COLO829 (cell line): ENCODE measurements around the gene CAMKMT.

Experiments
- DNase-seq: peaks from one replicate; pipeline ENCODE4 v3.0.0; 2012; ENCODE audit warnings: low spot score

The CAMKMT gene

DNA sequence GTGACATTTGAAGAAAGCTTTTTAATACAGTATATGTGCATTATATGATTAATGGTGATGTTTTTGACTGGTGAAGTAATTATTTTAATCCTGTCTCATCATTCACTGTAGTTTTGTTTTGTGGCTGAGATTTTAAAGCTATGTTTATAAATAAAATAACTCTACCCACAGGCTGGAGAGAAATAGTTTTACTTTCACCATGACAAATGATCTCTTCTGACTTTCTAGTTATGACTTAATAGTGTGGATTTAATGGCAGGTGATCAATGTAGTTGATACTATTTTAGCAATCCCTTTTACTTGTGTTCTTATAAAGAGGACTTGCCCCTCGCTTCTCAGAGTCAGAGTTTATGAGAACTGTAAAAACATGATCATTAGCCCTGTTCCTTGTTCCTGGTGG lies 290.2 kb downstream of the CAMKMT start:
- DNase-seq = no peak

- DNase-seq = no peak
Measured at GRCh38 chr2:44652701-44653100, 291.0 kb downstream of the CAMKMT start.

DNA sequence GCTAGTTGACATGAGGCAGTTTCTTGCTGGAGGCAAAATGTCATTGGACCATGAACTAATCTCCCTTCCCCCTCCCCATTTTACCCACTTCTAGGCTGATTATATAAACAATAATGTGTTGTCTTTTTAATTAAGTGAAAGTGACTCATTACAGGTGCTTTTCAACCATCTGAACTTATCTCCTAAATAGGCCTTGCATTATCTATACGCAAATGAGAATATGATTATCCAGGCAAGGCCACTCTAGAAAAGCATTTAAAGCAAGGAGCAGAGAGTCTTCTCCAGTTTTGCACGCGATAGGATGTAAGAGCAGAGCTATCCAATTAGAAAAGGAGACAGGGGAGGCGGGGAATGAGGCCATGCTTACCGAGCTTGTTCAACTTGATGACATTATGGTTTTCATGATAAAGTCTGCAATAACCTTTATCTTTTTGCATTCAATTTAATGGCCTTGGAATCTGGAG lies 293.7 kb downstream of the CAMKMT start:
- DNase-seq = no peak

GRCh38 chr2:44656460-44656859 lies 294.7 kb downstream of the CAMKMT start:
- DNase-seq = no peak

- no peak for DNase-seq
Measured at GRCh38 chr2:44663471-44664073, 301.8 kb downstream of the CAMKMT start.

DNA sequence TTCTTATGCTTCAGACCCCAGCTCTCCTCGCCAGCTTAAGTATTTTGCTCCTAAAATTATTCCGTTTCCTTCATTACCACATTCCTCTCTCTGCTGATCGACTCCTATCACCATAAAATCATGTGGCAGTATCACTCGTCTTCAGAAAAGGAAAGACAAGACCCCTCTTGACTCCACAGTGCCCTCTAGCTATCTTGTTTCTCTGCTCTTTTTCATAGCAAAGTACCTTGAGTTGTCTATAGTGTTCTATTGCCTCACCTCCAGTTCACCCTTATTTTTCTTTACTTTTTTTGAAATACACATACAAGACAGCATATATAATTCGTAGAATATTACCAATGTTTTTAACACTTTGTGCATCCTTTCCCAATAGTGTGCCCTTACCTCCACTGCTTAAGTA lies 306.6 kb downstream of the CAMKMT start:
- peak; percentile 4 for DNase-seq

DNA sequence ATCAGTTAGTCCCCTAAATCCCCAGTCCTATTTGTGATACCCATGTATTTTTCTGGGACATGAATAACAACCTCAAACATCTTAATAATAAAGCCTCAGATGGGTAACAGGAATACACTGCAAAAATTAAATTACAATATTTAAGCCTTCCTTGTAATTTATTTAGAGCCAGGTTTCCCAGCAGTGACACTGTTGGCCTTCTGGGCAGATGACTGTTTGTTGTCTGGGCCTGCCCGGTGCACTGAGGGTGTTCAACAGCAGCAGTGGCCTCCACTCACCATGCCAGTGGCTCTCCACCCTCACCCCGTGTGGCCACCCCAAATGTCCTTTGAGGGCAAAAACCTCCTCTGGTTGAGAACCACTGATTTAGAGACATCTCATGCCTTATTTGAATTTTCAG lies 309.5 kb downstream of the CAMKMT start:
- DNase-seq = no peak

DNA sequence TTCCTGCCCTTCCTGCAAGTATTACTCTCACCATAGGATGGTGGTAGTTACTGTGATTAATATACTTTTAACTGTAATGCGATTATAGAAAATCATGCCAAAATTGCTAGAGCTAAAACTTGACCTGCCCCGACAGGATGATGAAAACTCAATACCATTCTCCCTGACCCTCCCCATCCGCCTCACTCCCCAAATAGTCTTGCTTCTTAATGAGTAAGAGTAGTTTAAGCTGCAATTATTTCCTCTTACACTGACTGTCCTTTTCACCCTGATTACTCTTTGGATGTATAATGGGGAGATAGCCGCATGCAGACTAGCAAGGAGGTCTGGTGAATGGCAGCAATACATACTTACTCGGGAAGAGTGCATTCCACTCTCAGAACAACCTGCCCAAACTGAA lies 310.2 kb downstream of the CAMKMT start:
- no peak for DNase-seq

DNA sequence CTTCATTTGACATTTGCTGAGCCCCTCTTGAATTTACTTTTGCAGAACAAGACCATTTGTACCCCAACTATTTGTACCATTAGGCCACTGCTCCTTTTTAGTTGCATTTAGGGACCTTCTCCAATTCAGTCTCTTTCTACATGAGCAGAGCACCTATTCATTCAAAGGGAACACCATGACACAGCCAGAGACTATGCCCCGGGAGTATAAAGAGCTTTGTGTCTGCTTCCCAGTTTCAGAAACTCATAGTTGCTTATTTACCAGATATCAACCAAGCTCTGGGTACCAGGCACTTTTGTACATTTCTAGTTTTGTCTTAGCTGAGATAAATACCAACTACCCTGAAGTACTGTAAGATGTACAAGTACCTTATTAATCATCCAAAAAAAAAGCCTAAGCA lies 310.7 kb downstream of the CAMKMT start:
- DNase-seq = no peak

DNA sequence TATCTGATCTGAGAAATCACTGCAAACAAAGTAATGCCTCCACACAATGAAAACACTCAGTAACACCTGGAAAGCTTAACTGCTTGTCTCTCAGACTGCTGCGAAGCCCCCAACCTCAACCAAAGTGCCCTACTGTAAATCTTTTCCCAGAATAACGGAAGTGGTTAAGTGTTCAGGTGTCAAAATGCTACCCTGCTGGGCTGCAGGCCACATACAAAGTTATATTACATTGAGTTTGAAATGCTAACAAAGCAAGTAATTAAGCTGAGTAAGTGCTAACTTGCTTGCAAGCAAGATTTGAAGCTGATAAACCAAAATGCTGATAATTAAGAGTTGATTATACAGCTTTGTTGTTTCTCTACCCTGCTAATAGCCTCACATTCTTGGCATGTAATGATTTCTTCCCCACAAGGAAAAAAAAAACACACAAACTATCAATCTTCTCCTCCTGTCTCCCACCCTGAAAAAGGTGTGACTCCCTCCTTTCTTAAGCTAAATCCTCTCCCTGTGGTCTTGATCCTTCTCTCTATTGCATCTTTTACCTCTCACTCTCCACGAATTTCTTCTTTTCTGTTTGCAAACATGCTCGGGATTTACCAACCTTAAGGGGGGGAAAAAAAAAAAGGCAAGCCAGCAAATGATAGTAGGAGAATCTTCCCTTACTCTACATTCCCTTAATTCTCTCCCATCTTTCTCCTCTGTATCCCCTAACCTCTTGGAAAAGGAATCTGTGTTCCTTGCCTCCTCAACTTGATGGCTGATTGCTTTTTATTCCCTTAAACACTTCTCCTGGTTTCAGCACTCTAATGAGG lies 312.9 kb downstream of the CAMKMT start:
- DNase-seq = no peak

- no peak for DNase-seq
Measured at GRCh38 chr2:44676379-44676778, 314.6 kb downstream of the CAMKMT start.

- no peak for DNase-seq
Measured at GRCh38 chr2:44679584-44679983, 317.8 kb downstream of the CAMKMT start.

DNA sequence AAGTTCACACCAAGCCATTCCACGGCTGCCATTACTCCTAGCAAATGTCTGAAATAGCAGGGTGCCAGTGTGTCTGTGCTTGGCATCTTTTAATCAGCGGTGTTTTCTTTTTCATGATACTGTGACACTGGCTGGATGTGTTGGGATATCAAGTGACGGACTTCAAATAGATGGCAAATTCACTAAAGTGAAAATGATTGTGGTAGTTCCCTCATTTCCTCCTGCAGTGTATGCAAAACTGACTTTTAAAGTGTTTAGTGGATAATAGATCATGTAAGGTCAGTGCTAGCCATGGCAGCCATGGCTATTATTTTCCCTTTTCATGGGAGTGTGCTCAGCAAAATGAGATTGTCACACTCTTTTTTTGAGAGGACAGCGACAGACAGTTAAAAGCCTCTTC lies 318.2 kb downstream of the CAMKMT start:
- DNase-seq = no peak

GRCh38 chr2:44680424-44680971 lies 318.8 kb downstream of the CAMKMT start:
- no peak for DNase-seq

- peak; percentile 6 for DNase-seq
Measured at GRCh38 chr2:44680983-44681531, 319.3 kb downstream of the CAMKMT start.

- no peak for DNase-seq
Measured at GRCh38 chr2:44682459-44682858, 320.7 kb downstream of the CAMKMT start.

GRCh38 chr2:44684559-44684958 lies 322.8 kb downstream of the CAMKMT start:
- no peak for DNase-seq

GRCh38 chr2:44686561-44686960 lies 324.8 kb downstream of the CAMKMT start:
- peak; percentile 28 for DNase-seq

- DNase-seq = no peak
Measured at GRCh38 chr2:44687686-44688455, 326.1 kb downstream of the CAMKMT start.

DNA sequence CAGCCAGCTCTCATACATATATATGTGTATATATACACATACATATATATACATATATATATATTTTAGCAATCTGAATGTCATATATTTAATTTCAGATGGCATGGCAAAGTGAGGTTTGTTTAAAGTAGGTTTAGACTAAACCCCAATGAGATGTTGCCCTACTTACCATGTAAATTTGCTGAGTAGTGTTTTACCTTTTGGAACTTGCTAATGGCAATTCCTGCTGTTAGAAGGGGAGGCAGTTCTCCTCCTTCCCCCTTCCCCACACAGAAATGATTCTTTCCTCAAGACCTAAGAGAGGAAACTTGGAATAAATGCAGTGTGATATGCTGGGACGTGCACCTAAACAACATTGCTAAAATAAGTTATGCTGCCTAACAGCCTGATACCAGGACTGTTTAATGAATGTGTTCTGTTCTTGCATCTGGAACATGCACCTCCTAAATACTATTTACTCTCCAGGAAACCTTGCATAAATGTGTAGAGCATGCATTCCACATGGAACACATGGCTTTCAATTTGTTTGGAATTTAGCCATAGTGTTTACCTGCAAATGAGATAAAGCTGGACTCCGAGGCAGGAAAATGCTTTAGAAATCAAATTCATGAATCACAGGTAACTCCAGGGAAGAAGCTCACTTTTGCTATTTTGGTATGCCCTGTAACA lies 326.8 kb downstream of the CAMKMT start:
- DNase-seq = no peak

DNA sequence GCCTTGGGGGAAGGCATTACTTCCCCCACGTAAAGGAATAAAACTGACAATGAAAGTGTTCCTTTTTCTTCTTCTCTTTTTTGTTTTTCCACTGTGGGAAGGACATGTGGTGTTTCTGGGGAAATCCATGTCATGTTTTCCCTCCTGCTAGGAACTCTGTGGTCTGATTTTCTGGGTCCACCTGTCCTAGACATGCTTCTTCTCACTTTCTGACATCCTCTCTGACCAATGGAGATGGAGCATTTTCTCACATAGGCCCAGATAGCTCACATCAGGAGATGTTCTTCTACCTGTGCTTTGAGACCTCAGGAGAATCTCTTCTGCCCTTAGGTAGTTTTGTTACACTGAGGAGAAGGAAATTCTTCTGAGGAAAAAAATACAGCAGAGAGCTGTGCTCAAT lies 327.8 kb downstream of the CAMKMT start:
- no peak for DNase-seq
